Measurements from ENCODE around the gene RBFOX2.
"Not testable (repeated sequence)": the region's sequence is repeated elsewhere in the genome, so short reads cannot be mapped to it uniquely, and the experiment has no call there.

The RBFOX2 gene

GRCh38 chr22:36010090-36010489 is 18.5 kb downstream of the RBFOX2 start:
- in situ Hi-C loops (cut with HindIII; ENCODE audit: low sequenced_read_pairs), result no loop called here

- in situ Hi-C loops (cut with HindIII; ENCODE audit: low sequenced_read_pairs), result no loop called here
Measured at GRCh38 chr22:36009085-36009484, 19.5 kb downstream of the RBFOX2 start.

GRCh38 chr22:36008565-36008964 is 20.1 kb downstream of the RBFOX2 start:
- in situ Hi-C loops (cut with HindIII; ENCODE audit: low sequenced_read_pairs), result no loop called here

GRCh38 chr22:36008131-36008530 is 20.5 kb downstream of the RBFOX2 start:
- in situ Hi-C loops (cut with HindIII; ENCODE audit: low sequenced_read_pairs), result no loop called here

GRCh38 chr22:36003972-36004674 is 24.5 kb downstream of the RBFOX2 start:
- in situ Hi-C loops (cut with HindIII; ENCODE audit: low sequenced_read_pairs), result no loop called here

- in situ Hi-C loops (cut with HindIII; ENCODE audit: low sequenced_read_pairs), result no loop called here
Measured at GRCh38 chr22:36002718-36003260, 25.8 kb downstream of the RBFOX2 start.

- in situ Hi-C loops (cut with HindIII; ENCODE audit: low sequenced_read_pairs), result no loop called here
Measured at GRCh38 chr22:36002084-36002483, 26.5 kb downstream of the RBFOX2 start.

- in situ Hi-C loops (cut with HindIII; ENCODE audit: low sequenced_read_pairs), result no loop called here
Measured at GRCh38 chr22:35998748-35999147, 29.9 kb downstream of the RBFOX2 start.

GRCh38 chr22:35997438-35997837 is 31.2 kb downstream of the RBFOX2 start:
- in situ Hi-C loops (cut with HindIII; ENCODE audit: low sequenced_read_pairs), result no loop called here

- in situ Hi-C loops (cut with HindIII; ENCODE audit: low sequenced_read_pairs), result no loop called here
Measured at GRCh38 chr22:35996596-35996995, 32.0 kb downstream of the RBFOX2 start.

- in situ Hi-C loops (cut with HindIII; ENCODE audit: low sequenced_read_pairs), result no loop called here
Measured at GRCh38 chr22:35995772-35996171, 32.9 kb downstream of the RBFOX2 start.

GRCh38 chr22:35995348-35995747 is 33.3 kb downstream of the RBFOX2 start:
- in situ Hi-C loops (cut with HindIII; ENCODE audit: low sequenced_read_pairs), result no loop called here

- in situ Hi-C loops (cut with HindIII; ENCODE audit: low sequenced_read_pairs), result not testable (repeated sequence)
Measured at GRCh38 chr22:35993727-35994126, 34.9 kb downstream of the RBFOX2 start.

- in situ Hi-C loops (cut with HindIII; ENCODE audit: low sequenced_read_pairs), result no loop called here
Measured at GRCh38 chr22:35993048-35993714, 35.4 kb downstream of the RBFOX2 start.

- in situ Hi-C loops (cut with HindIII; ENCODE audit: low sequenced_read_pairs), result no loop called here
Measured at GRCh38 chr22:35991168-35991567, 37.5 kb downstream of the RBFOX2 start.

- in situ Hi-C loops (cut with HindIII; ENCODE audit: low sequenced_read_pairs), result no loop called here
Measured at GRCh38 chr22:35988030-35988429, 40.6 kb downstream of the RBFOX2 start.

- in situ Hi-C loops (cut with HindIII; ENCODE audit: low sequenced_read_pairs), result no loop called here
Measured at GRCh38 chr22:35987487-35987886, 41.1 kb downstream of the RBFOX2 start.

- in situ Hi-C loops (cut with HindIII; ENCODE audit: low sequenced_read_pairs), result no loop called here
Measured at GRCh38 chr22:35986088-35986487, 42.5 kb downstream of the RBFOX2 start.

- in situ Hi-C loops (cut with HindIII; ENCODE audit: low sequenced_read_pairs), result no loop called here
Measured at GRCh38 chr22:35985371-35985770, 43.3 kb downstream of the RBFOX2 start.

- in situ Hi-C loops (cut with HindIII; ENCODE audit: low sequenced_read_pairs), result no loop called here
Measured at GRCh38 chr22:35984183-35985175, 44.1 kb downstream of the RBFOX2 start.

GRCh38 chr22:35981900-35982299 is 46.7 kb downstream of the RBFOX2 start:
- in situ Hi-C loops (cut with HindIII; ENCODE audit: low sequenced_read_pairs), result no loop called here

Measured in DLD1 (cell line).